Liver (tissue), 9 donors: ENCODE measurements around the gene AREL1. TPM values are rescaled to one million over a fixed set of nuclear protein-coding genes. Genes with fewer than 3 reads are reported as not detected.

Source experiments
- DNase-seq: peaks from one replicate; pipeline ENCODE4 v3.0.0-alpha.2; 2017; ENCODE audit warnings: low spot score
- H3K27ac ChIP-seq, 2 donors: one replicate each; pipeline ENCODE4 v1.7.0; 2013; ENCODE audit warnings: inconsistent platforms in 2 of 2, low read length in 2 of 2, control low read depth in 1 of 2, low read depth in 1 of 2, mild to moderate bottlenecking in 1 of 2
- H3K27me3 ChIP-seq, 4 donors: one replicate each; pipeline versions ENCODE4 v1.6.1 to v1.7.0; 2013; ENCODE audit warnings: low read length in 3 of 4, inconsistent platforms in 1 of 4, mild to moderate bottlenecking in 1 of 4, moderate library complexity in 1 of 4; ENCODE audit not compliant: control insufficient read depth in 4 of 4, insufficient read depth in 4 of 4
- H3K36me3 ChIP-seq, 4 donors: one replicate each; pipeline versions ENCODE4 v1.6.1 to v1.7.0; 2013; ENCODE audit warnings: low read length in 3 of 4, mild to moderate bottlenecking in 3 of 4, low read depth in 1 of 4, moderate library complexity in 1 of 4; ENCODE audit not compliant: control insufficient read depth in 4 of 4, insufficient read depth in 3 of 4
- H3K4me1 ChIP-seq, 4 donors: one replicate each; pipeline versions ENCODE4 v1.6.1 to v1.7.0; 2013; ENCODE audit warnings: low read length in 3 of 4, mild to moderate bottlenecking in 3 of 4, moderate library complexity in 1 of 4; ENCODE audit not compliant: control insufficient read depth in 4 of 4, insufficient read depth in 4 of 4
- H3K4me3 ChIP-seq, 3 donors: one replicate each; pipeline versions ENCODE4 v1.6.1 to v1.7.0; 2013; ENCODE audit warnings: low read length in 3 of 3, control low read depth in 1 of 3, low read depth in 1 of 3, mild to moderate bottlenecking in 1 of 3
- H3K9ac ChIP-seq, 2 donors: one replicate each; pipeline ENCODE4 v1.7.0; 2013; ENCODE audit warnings: low read length in 2 of 2, mild to moderate bottlenecking in 2 of 2, moderate library complexity in 2 of 2, control low read depth in 1 of 2, low read depth in 1 of 2
- H3K9me3 ChIP-seq, 4 donors: one replicate each; pipeline versions ENCODE4 v1.6.1 to v1.7.0; 2013; ENCODE audit warnings: low read length in 3 of 4; ENCODE audit not compliant: control insufficient read depth in 4 of 4
- EGR1 ChIP-seq, 2 donors: IDR thresholded peaks; 2 replicates each; pipeline ENCODE4 v1.6.1; 2016 to 2018; ENCODE audit warnings: antibody characterized with exemption in 2 of 2, low read depth in 2 of 2
- FOXA1 ChIP-seq: IDR thresholded peaks from 2 replicates; pipeline ENCODE4 v1.6.1; 2016; ENCODE audit warnings: antibody characterized with exemption
- FOXA2 ChIP-seq: IDR thresholded peaks from 2 replicates; pipeline ENCODE4 v1.6.1; 2016; ENCODE audit warnings: antibody characterized with exemption
- GABPA ChIP-seq, 2 donors: IDR thresholded peaks in 1 of 2; conservative IDR thresholded peaks in 1 of 2; 2 replicates each; pipeline ENCODE4 v1.6.1; 2016; ENCODE audit warnings: antibody characterized with exemption in 2 of 2, mild to moderate bottlenecking in 1 of 2, moderate library complexity in 1 of 2
- HNF4A ChIP-seq, 2 donors: conservative IDR thresholded peaks; 2 replicates each; pipeline ENCODE4 v1.6.1; 2016; ENCODE audit warnings: antibody characterized with exemption in 2 of 2, mild to moderate bottlenecking in 2 of 2
- HNF4G ChIP-seq: IDR thresholded peaks from 2 replicates; pipeline ENCODE4 v1.6.1; 2016; ENCODE audit warnings: antibody characterized with exemption
- JUND ChIP-seq, 2 donors: IDR thresholded peaks; 2 replicates each; pipeline ENCODE4 v1.6.1; 2016; ENCODE audit warnings: antibody characterized with exemption in 2 of 2
- NR2F2 ChIP-seq: IDR thresholded peaks from 2 replicates; pipeline ENCODE4 v1.6.1; 2016; ENCODE audit warnings: antibody characterized with exemption
- RAD21 ChIP-seq, 2 donors: IDR thresholded peaks; 2 replicates each; pipeline ENCODE4 v1.6.1; 2016; ENCODE audit warnings: antibody characterized with exemption in 2 of 2, mild to moderate bottlenecking in 2 of 2
- RXRA ChIP-seq, 2 donors: IDR thresholded peaks; 2 replicates each; pipeline ENCODE4 v1.6.1; 2017 to 2018; ENCODE audit warnings: antibody characterized with exemption in 2 of 2, mild to moderate bottlenecking in 1 of 2
- TAF1 ChIP-seq: conservative IDR thresholded peaks from 2 replicates; pipeline ENCODE4 v1.6.1; 2016; ENCODE audit warnings: antibody characterized with exemption, mild to moderate bottlenecking
- YY1 ChIP-seq: IDR thresholded peaks from 2 replicates; pipeline ENCODE4 v1.6.1; 2016; ENCODE audit warnings: antibody characterized with exemption, mild to moderate bottlenecking
- WGBS: extraction: QIAGEN DNeasy Blood & Tissue Kit; methylation state at CpG from one replicate; pipeline ENCODE4 v1.1.7; 2013; 5-methylcytosine and 5-hydroxymethylcytosine counted together
- polyA plus RNA-seq, 2 donors: library from polyadenylated mRNA; stranded (reverse) in 1 of 2; unstranded in 1 of 2; fragments of 200-250 nt in 1 of 2; fragments of >200 nt in 1 of 2; fragmentation: Nextera tagmentation in 1 of 2; extraction: Ambion mirVana in 1 of 2; gene quantifications; one replicate each; pipeline versions ENCODE4 v1.2.1 to v1.2.3, GENCODE V29; 2013 to 2015
- total RNA-seq, 2 donors: library from RNA; depleted of rRNA; stranded (reverse); fragments of >200 nt; gene quantifications; one replicate each; pipeline ENCODE4 v1.2.3, GENCODE V29; 2014
- TF ChIP-seq, protein P1 (sequence below): IDR thresholded peaks from 2 replicates; pipeline ENCODE4 v1.6.1; 2016; ENCODE audit warnings: antibody characterized with exemption
- TF ChIP-seq, protein P2 (sequence below): IDR thresholded peaks from 2 replicates; pipeline ENCODE4 v1.6.1; 2016; ENCODE audit warnings: antibody characterized with exemption
- TF ChIP-seq, protein P3 (sequence below): IDR thresholded peaks from 2 replicates; pipeline ENCODE4 v1.6.1; 2016; ENCODE audit warnings: antibody characterized with exemption
- TF ChIP-seq, protein P4 (sequence below): IDR thresholded peaks from 2 replicates; pipeline ENCODE4 v1.6.1; 2016; ENCODE audit warnings: antibody characterized with exemption, mild to moderate bottlenecking
- donor health status: healthy.
- donor health status: healthy.
- donor health status: healthy.
- donor health status: healthy.
- donor health status: healthy.

Gene AREL1
- total and polyA plus RNA-seq, 4 donors: 5.6 to 26.6 (median 13.2) TPM

DNA sequence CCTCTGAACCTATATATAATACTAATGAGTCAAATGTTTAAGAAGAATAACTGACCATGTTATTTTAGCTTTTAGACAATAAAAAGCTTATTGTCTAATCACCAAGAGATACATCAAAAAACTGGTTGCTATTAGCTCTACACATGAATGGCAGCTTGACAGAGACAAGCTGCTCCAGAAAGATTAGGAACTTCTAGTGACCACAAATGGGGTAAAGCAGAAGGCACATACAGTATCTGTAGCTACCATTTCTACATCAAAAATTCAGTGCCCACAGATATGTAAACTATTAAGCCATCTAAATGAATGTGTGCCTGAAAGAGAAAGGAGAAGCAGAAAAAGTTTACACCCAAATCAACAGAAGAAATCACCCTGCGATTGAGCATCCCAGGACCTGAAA, 2.4 kb downstream of the AREL1 start:
- no peaks in the 10 kb centered on the region for H3K9me3 ChIP-seq
- H3K27me3 ChIP-seq: no peaks in the 10 kb centered on the region
- no peak overlapping the region for H3K27ac ChIP-seq
- H3K9ac ChIP-seq: no peak overlapping the region
- H3K36me3 ChIP-seq: peaks cover 0 to 3% (median 0%) of the 10 kb centered on the region in 4 donors
- no peak for DNase-seq
- H3K4me3 ChIP-seq: no peak overlapping the region
- TF ChIP-seq EGR1 (IDR thresholded peaks at IDR 0.05; ENCODE audit: low read depth in 2 of 2) (no peak), TAF1 (no peak), YY1 (no peak), FOXA1 (no peak), JUND (IDR thresholded peaks at IDR 0.05) (no peak), FOXA2 (no peak), RAD21 (IDR thresholded peaks at IDR 0.05) (no peak), GABPA (IDR thresholded peaks at IDR 0.05 in 1 of 2, conservative IDR thresholded peaks at IDR 0.05 in 1 of 2) (no peak), HNF4G (no peak), NR2F2 (no peak), HNF4A (conservative IDR thresholded peaks at IDR 0.05) (no peak), RXRA (IDR thresholded peaks at IDR 0.05) (no peak)
- TF ChIP-seq, protein P1, sequence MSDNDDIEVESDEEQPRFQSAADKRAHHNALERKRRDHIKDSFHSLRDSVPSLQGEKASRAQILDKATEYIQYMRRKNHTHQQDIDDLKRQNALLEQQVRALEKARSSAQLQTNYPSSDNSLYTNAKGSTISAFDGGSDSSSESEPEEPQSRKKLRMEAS: no peak
- TF ChIP-seq, protein P2, sequence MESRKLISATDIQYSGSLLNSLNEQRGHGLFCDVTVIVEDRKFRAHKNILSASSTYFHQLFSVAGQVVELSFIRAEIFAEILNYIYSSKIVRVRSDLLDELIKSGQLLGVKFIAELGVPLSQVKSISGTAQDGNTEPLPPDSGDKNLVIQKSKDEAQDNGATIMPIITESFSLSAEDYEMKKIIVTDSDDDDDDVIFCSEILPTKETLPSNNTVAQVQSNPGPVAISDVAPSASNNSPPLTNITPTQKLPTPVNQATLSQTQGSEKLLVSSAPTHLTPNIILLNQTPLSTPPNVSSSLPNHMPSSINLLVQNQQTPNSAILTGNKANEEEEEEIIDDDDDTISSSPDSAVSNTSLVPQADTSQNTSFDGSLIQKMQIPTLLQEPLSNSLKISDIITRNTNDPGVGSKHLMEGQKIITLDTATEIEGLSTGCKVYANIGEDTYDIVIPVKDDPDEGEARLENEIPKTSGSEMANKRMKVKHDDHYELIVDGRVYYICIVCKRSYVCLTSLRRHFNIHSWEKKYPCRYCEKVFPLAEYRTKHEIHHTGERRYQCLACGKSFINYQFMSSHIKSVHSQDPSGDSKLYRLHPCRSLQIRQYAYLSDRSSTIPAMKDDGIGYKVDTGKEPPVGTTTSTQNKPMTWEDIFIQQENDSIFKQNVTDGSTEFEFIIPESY: no peak
- TF ChIP-seq, protein P3, sequence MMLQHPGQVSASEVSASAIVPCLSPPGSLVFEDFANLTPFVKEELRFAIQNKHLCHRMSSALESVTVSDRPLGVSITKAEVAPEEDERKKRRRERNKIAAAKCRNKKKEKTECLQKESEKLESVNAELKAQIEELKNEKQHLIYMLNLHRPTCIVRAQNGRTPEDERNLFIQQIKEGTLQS: no peak
- TF ChIP-seq, protein P4, sequence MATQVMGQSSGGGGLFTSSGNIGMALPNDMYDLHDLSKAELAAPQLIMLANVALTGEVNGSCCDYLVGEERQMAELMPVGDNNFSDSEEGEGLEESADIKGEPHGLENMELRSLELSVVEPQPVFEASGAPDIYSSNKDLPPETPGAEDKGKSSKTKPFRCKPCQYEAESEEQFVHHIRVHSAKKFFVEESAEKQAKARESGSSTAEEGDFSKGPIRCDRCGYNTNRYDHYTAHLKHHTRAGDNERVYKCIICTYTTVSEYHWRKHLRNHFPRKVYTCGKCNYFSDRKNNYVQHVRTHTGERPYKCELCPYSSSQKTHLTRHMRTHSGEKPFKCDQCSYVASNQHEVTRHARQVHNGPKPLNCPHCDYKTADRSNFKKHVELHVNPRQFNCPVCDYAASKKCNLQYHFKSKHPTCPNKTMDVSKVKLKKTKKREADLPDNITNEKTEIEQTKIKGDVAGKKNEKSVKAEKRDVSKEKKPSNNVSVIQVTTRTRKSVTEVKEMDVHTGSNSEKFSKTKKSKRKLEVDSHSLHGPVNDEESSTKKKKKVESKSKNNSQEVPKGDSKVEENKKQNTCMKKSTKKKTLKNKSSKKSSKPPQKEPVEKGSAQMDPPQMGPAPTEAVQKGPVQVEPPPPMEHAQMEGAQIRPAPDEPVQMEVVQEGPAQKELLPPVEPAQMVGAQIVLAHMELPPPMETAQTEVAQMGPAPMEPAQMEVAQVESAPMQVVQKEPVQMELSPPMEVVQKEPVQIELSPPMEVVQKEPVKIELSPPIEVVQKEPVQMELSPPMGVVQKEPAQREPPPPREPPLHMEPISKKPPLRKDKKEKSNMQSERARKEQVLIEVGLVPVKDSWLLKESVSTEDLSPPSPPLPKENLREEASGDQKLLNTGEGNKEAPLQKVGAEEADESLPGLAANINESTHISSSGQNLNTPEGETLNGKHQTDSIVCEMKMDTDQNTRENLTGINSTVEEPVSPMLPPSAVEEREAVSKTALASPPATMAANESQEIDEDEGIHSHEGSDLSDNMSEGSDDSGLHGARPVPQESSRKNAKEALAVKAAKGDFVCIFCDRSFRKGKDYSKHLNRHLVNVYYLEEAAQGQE: no peak
- H3K4me1 ChIP-seq: peaks cover 2 to 29% (median 24%) of the 10 kb centered on the region in 4 donors
- WGBS: 98% methylated on average over 1 of the region's 1 CpG

DNA sequence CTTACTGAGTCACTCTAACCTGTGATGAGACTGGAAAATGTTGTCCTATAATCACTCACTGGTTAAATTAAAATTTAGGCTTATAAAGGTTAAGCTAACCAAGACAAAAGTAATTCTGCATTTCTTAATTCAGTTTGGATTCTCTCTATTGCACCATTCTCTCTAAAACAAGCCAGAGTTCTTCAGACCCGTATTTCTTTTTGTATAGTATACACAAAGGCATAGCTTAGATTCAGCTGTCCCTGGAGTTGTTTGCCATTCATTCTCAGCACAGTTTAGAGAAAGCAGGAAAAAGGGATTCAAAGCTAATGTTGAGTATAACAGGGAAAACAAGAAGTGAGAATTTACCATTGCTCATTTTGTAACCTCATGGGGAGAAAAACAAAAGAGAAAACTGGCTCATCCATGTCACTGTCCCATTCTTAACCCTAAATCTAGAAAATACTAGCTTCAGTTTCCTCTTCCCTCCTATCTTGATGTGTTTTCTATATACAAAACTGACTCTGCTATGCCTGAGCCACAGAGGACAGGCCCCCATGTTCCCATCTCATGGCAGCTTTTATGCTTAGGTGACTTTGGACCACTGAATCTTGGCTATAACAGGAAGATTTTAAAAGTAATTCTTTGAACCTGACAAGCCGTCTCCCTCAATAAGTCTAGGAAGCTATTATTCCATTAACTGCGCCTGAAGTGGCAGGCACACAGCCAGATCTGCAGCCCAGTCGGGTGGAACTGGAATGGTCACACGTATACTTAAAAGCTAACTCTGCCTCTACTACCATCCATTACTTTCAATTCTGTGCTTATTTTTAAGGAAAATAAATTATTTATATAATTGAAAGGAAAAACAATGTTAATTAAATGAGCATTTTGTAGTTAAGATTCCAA, 7.0 kb downstream of the AREL1 start:
- Histone ChIP-seq H3K9me3 (no peaks in the 10 kb centered on the region), H3K9ac (no peak overlapping the region), H3K27me3 (no peaks in the 10 kb centered on the region), H3K4me3 (no peak overlapping the region), H3K36me3 (no peaks in the 10 kb centered on the region), H3K27ac (no peak overlapping the region), H3K4me1 (peaks cover 0 to 9% (median 2%) of the 10 kb centered on the region in 4 donors)
- TF ChIP-seq RXRA (IDR thresholded peaks at IDR 0.05) (no peak), HNF4G (no peak), FOXA1 (no peak), TAF1 (no peak)
- WGBS: 77% methylated on average over 5 of the region's 5 CpGs
- DNase-seq: no peak
